PFSK-1 (cell line): ENCODE measurements around the gene PLA2G4D.

Experiments used
- POLR2AphosphoS5 ChIP-seq: IDR thresholded peaks from 2 replicates; pipeline ENCODE4 v1.6.1; 2012; ENCODE audit warnings: low read depth, mild to moderate bottlenecking, control low read depth, low read length, moderate library complexity
- SIN3A ChIP-seq: IDR thresholded peaks from 2 replicates; pipeline ENCODE4 v1.6.1; 2012; ENCODE audit warnings: mild to moderate bottlenecking, low read length, moderate library complexity, borderline replicate concordance; ENCODE audit not compliant: insufficient read depth
- TAF1 ChIP-seq: IDR thresholded peaks from 2 replicates; pipeline ENCODE4 v1.6.1; 2012; ENCODE audit warnings: low read length, control low read depth, borderline replicate concordance; ENCODE audit not compliant: insufficient read depth
- TF ChIP-seq, protein P1 (sequence below), 2 experiments: IDR thresholded peaks; 2 replicates each; pipeline versions ENCODE4 v1.6.1 to v1.8.0; 2011 to 2012; ENCODE audit warnings: low read depth in 2 of 2, low read length in 2 of 2, control low read depth in 1 of 2, inconsistent platforms in 1 of 2, mild to moderate bottlenecking in 1 of 2, moderate library complexity in 1 of 2; ENCODE audit not compliant: insufficient read depth in 1 of 2

DNA sequence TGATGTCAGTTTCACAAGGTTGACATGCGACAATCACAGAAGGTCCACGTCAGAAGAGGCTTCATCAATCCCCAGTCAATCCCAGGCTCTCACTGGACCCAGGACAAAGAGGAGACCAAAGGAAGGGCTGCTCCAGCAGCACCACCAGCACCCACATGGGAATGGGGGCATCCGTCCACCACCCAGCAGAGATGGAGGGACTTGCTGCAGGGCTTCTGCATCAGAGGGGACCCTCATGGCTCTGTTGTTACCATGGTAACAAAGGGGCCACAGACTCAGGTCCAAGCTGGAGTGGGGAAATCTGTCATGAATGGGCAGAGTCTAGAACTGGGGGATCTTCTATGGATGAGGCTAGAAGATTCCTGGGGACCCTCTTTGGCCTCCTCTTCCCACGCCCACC, 49.0 kb upstream of the PLA2G4D start:
- TF ChIP-seq TAF1, result no peak
- TF ChIP-seq, protein P1, sequence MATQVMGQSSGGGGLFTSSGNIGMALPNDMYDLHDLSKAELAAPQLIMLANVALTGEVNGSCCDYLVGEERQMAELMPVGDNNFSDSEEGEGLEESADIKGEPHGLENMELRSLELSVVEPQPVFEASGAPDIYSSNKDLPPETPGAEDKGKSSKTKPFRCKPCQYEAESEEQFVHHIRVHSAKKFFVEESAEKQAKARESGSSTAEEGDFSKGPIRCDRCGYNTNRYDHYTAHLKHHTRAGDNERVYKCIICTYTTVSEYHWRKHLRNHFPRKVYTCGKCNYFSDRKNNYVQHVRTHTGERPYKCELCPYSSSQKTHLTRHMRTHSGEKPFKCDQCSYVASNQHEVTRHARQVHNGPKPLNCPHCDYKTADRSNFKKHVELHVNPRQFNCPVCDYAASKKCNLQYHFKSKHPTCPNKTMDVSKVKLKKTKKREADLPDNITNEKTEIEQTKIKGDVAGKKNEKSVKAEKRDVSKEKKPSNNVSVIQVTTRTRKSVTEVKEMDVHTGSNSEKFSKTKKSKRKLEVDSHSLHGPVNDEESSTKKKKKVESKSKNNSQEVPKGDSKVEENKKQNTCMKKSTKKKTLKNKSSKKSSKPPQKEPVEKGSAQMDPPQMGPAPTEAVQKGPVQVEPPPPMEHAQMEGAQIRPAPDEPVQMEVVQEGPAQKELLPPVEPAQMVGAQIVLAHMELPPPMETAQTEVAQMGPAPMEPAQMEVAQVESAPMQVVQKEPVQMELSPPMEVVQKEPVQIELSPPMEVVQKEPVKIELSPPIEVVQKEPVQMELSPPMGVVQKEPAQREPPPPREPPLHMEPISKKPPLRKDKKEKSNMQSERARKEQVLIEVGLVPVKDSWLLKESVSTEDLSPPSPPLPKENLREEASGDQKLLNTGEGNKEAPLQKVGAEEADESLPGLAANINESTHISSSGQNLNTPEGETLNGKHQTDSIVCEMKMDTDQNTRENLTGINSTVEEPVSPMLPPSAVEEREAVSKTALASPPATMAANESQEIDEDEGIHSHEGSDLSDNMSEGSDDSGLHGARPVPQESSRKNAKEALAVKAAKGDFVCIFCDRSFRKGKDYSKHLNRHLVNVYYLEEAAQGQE (IDR thresholded peaks at IDR 0.05; ENCODE audit: insufficient read depth in 1 of 2, low read depth in 2 of 2, low read length in 2 of 2), result no peak
- no peak for TF ChIP-seq POLR2AphosphoS5
- no peak for TF ChIP-seq SIN3A
